ENCODE data around the gene SYCE1L.

- TF ChIP-seq CTCF (IDR thresholded peaks at IDR 0.05): no peak
- no peak for TF ChIP-seq POLR2A (IDR thresholded peaks at IDR 0.05)
These were observed 35.4 kb downstream of the SYCE1L start for GRCh38 chr16:77234611-77235010.
